Colon (tissue), 2 donors: ENCODE results near the gene OSGEP.
"Not testable (repeated sequence)": the region's sequence is repeated elsewhere in the genome, so short reads cannot be mapped to it uniquely, and the experiment has no call there.

Experiments
- FAIRE-seq: peaks from 2 replicates; lab custom pipeline; 2012; peaks lifted over from hg19 to GRCh38; lab: Jason Lieb, UNC
- donor health status: control.
- donor health status: control.

Gene OSGEP

DNA sequence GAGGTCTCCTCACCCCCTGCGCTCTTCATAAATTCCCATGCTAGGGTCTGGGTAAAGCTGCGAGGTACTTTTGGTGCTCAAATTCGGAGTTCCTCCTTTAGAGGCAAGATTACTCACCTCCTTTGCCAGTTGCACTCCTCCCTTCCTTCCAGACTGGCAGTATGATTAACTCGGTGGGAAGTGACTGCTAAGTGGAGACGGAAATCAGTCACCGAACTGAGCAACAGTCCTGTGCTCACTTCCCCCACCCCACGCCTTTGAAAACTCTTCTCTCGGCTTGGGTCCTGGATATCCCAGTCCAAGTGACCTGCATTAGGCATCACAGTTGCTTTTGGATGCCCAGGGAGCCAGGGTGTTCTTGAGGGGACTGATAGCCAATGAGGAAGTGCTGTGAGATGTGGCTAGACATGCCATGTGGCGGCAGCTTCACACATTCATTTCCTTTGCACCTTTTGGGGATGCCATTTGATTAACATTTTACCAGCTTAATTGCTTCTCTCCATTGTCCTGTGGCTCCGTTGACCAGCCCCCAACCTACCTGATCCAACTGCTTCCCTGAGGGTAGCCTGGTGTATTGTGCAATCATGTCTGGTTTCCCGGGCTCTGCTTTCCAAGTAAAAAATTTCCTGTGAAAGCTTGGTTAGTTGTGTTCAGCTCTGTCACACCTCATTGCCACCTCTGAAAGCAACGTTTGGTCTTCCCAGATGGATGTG, 15.4 kb upstream of the OSGEP start:
- no peak for FAIRE-seq

DNA sequence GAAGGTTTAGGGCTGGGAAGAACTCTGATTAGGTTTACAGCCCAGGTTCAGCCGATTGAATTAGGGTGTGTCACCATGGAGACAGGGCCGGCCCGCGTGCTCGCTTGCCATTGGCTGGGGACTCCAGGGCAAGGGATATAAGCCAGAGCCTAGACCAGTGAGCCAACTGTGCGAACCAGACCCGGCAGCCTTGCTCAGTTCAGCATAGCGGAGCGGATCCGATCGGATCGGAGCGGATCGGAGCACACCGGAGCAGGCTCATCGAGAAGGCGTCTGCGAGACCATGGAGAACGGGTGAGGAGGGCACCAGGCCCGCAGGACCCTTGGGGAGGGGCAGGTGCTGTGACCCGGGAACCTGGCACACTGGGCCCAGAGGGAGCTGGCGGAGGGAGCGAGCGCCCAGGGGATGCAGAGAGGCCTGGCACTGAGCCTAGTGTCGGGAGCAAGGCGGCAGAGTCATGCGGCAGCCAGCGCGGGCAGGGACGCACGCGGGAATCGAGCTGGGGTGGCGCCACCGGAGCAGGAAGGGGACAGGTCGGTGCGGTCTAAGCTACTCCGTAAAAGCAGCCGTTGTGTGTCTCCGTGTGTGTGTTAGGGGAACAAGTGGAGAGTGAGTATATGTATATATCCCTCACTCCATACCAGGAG, 14.8 kb upstream of the OSGEP start, which contains the start of gene PNP:
Gene PNP (plus strand): TSS at position 165 of the 648 bp plus-strand sequence. CDS start 119 bp downstream, at position 284.
- FAIRE-seq, result no peak

DNA sequence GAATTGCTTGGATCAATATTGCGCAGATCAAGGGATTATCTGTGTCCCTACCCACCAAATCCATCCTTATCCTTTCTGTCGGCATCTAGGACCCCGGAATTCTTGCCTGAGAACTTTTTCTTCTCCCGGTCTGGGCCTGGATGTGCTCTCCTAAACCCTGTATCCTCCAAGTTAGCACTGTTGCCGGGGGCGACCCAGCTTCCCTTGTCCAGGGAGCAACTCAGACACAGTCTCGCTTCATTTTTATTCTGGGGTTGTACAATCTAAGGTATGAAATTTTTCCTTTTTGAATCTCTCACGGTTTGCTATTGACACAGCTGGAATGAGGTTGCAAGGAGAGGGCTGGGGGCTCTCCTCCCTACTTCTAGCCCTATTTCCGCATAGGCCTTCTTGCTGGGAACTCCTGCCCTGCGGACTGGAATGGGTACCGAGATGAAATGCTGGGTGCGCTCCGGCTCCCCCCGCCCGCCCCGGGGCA, 14.2 kb upstream of the OSGEP start:
- FAIRE-seq, result no peak

DNA sequence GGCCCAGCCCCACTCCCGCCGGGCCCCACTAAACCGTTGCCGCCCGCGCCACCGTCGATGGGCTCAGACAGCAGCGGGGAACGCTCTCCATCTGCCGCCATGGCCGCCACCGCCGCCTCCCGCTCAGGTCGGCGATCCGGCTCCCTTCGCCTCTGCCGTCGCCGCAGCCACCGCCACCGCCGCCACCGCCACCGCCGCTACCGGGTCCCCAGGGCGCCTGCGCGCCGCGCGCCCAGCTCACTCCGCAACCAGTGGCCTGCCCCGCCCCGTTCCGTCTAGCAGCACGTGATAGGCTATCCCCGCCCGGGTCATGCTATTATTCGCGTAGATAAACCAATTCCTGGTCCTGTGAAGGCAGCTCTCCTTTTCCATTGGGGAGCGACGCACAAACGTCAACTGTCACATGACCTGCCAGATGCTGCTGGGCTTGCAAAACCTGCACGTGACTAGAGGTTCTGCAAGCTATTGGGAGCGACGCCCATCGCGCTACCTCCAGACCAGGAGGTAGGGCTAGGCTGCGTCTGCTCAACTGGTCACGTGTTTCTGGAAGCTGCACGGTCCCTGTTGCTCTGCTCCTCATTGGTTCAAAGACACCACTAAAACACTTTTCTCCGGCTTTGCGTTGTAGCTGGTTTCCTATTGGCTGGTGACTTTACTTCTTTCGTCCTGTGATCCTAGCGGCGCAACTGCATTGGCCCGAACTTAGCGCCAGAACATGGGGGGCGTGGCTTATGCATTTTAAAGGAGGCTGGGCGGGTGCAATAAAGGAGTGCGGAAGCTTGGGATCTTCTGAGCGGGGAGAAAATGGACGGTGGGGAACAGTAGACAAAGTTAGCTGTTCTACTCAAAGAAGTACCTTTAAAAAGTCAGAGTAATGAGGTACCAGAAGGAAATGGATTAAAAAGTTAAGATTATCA, 6.9 kb upstream of the OSGEP start, which contains the start of gene PIP4P1:
Gene PIP4P1 (minus strand): TSS at position 210 of the 917 bp plus-strand sequence. CDS start 109 bp downstream, at position 101.
- peak; percentile 94 for FAIRE-seq

DNA sequence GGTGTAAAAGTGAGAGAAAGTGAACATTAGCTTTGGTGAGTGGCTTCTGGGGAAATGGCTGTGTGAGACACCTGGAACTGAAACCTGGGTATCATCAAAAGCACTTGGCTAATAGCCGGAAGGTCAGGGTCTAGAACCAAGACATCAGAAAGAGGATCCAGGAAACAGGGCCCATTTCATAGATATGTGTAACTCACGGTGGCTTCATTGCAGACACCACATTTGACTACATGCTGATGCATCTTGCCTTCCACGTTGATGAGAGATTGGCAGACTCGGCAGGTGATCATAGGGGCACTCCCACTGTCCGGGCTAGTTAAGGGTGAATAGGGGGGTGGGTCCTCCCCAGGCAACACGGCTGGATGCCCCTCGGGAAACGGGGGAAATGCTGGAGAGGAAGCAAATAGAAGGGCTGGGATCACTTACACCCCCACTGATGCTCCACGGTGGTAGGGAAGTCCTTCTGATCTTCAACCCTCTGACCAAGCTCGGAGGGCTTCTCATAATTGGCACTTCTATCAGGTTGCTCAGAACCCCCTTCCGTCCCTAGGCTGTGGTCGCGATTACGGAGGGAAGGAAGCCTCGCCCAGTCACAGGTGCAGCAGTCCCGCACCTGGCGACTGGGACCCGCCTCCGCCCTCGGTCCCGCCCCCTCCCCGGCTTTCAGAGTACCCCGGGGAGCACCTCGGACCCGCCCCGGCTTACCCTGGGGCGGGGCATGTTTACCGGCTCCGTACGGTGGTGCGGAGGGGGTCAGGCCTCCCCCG, 6.0 kb upstream of the OSGEP start:
- FAIRE-seq, result no peak

DNA sequence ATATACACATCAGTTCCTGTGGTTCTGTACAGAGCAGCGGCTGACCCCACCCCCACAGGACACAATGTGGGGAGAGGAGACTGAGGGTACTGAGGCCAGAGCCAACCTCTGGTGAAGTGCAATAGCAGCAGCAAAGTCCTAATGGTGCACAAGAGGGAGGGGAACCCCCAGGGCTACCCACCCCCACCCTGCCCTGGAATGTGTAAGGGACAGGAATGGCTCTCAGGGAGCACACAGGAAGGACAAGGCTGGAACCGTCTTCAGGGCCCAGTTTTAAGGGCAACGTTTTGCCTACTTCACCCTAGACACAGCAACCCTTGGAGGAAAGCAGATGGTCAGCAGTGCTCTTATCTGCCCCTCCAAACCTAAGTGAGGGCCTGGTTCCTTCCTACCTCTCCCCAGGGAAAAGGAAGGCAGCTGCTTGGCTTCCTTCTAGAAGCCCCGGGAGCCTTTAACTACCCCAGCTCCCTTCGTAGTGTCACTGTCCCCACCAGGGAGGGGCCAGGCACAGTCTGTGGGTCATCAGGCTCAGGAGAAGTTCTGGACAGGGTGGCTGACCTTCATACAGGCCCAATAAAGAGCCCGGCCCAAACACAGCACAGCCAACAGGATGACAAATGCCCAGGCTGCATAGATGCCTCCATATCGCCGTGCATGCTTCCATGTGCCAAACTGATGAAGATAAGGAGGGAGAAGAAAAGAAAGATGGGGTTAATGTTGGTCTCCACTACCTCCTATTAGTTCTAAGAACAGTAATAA, 3.6 kb upstream of the OSGEP start:
- FAIRE-seq, result no peak

DNA sequence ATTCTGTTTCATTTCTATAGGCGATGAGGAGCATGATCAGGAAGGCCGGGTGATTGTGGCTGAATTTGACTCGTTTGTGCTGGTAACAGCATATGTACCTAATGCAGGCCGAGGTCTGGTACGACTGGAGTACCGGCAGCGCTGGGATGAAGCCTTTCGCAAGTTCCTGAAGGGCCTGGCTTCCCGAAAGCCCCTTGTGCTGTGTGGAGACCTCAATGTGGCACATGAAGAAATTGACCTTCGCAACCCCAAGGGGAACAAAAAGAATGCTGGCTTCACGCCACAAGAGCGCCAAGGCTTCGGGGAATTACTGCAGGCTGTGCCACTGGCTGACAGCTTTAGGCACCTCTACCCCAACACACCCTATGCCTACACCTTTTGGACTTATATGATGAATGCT, 2.4 kb upstream of the OSGEP start:
- FAIRE-seq, result no peak

DNA sequence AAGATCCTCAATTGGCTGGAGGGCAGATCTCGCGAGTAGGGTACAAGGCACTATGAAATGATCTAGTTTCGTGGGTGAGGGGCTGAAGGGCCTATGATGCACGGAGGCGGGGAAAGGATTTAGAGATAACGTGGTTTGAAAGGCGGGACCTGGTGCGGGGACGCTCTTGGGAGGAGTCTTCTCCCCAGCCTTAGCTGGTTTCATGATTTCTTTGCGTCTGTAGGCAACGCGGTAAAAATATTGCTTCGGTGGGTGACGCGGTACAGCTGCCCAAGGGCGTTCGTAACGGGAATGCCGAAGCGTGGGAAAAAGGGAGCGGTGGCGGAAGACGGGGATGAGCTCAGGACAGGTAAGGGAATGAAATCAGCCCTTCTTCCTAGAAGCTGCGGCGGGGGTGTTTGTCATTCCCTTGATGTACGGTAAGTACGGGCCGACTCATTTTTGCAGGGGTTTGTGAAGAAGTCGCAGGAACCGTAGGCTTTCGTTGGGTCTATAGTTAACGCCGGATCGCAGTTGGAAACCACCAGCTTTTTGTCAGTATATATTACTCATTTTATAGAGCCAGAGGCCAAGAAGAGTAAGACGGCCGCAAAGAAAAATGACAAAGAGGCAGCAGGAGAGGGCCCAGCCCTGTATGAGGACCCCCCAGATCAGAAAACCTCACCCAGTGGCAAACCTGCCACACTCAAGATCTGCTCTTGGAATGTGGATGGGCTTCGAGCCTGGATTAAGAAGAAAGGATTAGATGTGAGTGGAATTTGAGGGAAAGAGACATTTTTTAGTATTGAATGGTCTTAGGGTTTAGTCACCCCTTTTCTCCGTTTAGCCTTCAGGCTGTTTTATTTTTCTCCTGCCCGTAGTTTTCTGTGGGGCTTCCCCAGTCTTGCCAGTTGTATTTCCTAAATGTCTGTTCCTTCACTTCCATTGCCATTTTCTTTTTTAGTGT, 1.0 kb upstream of the OSGEP start:
- FAIRE-seq, result no peak

DNA sequence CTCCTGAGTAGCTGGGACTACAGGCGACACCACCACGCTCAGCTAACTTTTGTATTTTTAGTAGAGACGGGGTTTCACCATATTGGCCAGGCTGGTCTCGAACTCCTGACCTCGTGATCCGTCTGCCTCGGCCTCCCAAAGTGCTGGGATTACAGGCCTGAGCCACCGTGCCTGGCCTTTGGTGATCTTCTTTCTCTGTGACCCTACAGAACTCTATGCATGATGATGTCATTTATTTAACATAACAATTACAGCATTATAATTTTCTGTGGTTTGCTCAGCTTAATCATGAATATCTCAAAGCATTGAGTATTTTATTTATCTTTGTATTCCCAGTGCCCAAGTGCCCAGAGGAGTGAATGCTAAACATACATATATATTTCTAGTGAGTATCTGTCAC, 1.8 kb downstream of the OSGEP start:
- FAIRE-seq, result not testable (repeated sequence)

DNA sequence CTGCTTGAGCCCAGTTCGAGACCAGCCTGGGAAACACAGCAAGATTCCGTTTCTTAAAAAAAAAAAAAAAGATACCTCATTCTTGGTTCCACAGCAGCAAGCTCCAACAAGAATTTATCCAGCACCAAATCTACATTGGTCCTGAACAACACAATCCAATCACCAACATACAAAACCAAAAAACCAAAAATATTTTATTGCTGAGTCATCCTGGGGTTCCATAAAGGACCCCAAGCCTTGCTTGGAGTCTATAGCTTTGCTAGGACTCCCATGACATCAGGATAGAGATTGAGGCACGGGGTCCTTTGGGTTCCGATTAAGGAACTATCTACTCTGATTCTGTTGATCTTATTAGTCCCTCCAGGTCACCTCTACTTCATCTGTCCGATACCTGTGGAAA, 7.7 kb downstream of the OSGEP start:
- no peak for FAIRE-seq

DNA sequence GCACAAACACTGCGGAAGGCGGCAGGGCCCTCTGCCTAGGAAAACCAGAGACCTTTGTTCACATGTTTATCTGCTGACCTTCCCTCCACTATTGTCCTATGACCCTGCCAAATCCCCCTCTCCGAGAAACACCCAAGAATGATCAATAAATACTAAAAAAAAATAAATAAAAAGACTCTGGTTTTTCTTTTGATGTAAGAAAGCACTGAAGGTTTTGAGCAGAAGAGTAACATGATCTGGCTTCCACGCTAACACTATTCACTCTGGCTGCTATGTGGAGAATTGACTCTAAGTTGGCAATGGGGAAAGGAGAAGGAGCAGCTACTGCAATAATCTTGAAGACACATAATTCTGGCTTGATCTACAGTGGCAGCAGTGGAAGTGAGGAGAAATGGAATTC, 11.0 kb downstream of the OSGEP start:
- FAIRE-seq, result not testable (repeated sequence)

DNA sequence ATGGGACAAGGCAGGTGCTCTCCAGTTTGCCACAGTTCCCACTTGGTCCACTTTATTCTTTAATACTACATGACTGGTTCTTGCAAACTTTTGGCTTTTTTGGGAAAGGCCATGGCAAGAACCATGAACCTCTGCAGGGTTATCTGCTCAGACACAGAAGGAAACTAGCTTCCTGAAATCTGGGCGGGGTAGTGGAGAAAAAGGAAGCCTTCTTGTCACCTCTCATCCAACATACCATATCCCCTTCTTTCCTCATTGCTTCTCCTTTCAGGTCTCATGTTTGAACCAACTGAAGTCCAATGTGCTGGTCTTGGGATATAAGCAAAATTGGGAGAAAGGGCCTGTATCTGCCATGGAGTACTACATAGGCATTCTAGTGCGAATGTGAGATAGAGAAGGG, 13.2 kb downstream of the OSGEP start:
- FAIRE-seq, result no peak

DNA sequence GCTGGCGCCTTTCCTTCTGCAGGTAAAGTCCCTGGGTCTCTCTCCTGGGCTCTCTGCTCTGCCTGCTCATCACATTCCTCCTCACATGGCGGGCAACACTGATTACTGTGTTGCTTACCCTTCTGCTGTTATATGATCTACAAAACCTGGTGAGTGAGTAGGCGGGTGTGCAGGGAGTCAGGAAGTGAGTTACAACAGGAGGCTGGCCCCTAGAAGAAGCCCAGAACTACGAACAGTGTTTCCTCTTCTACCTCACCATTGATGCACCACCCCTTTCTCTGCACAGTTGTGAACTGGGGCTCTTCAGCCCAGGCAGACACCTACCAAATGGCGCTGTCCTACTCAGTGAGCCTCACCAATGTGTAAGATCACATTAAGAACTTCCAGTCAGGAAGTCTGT, 13.7 kb downstream of the OSGEP start:
- FAIRE-seq, result no peak

DNA sequence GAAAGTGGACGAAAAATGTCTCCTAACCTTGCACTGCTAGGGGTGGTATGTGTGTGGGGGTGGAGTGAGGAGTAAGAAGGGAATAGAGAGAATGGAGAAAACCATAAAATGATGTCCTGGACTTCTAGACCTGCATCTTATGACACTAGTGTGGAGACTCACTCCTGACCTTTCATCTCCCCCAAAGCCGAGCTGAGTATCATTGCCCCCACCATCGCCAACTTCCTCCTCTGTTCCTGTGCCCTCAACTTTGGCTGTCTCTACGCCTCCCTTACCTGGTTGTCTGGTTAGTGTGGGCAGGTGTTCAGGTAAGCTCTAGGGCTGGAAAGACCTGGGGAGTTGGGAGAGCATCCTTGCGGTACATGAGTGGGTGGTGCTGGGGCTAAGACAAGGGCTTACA, 14.1 kb downstream of the OSGEP start:
- FAIRE-seq, result no peak

DNA sequence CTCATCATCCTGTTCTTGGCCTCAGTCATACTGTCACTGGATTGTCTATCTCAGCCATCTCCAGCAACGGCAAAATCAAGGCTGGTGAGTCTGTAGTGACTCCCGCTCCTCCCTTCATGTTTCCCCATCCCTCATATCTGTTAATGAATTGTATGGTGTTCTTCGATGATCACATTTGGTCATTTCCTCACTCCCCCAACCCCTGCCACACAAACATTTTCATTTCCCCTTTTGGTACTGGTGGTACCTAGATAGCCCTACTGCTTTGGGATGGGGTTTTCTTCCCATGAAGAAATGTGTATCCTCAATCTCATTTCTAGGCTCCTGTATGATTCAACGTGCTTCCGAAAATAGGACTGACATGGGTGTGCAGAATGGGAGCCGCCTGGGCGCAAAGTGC, 15.9 kb downstream of the OSGEP start:
- no peak for FAIRE-seq

DNA sequence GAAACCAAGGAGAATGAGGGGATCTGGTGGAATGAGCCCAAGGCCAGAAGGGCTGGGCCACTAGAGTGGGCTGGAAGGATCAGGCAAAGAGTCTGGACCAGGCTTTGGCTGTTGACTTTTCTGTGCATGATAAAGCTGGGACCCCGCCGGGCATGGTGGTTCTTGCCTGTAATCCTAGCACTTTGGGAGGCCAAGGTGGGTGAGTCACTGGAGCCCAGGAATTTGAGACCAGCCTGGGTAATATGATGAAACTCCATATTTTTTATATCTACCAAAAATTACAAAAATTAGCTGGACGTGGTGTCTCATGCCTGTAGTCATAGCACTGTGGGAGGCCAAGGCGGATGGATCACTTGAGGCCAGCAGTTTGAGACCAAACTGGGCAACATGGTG, 18.3 kb downstream of the OSGEP start:
- no peak for FAIRE-seq

DNA sequence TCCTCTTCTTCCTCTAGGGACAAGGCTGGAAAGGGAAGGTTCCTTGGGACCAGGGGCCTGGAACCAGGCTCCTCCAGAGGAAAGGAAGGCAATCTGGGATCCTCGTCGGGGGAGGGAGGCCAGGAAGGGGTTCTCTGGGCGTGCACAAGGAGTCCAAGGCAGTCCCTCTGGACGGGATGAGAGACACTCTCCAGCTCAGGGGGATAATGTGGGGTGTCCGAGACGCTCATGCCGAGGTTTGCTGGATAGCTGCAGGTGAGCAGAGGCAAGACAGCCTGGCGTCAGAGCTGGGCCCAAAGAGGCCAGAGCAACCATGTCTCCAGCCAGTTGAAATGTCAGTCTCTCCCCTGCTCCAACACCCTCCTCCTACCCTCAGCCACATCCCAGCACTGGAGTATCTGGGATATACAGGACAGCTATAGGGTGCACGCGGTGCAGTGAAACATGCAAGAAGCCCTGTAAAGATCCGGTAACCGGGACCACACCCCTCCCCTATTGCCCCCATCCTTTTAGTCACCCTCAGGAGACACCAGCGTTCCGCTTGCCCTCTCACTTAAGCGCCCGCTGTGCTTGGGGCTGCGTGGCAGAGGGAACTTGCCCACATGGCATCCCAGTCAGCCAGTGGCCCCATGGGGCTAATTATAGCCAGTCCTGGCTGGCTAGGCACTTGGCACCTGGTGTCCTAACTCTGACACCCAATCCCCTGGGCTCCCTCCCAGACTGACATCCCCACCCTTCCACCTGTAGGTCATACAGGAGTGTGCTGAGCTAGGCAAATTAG, 18.8 kb downstream of the OSGEP start, which contains the start of gene KLHL33:
Gene KLHL33 (minus strand): TSS at position 585 of the 781 bp plus-strand sequence. CDS start 355 bp downstream, at position 230.
- no peak for FAIRE-seq

DNA sequence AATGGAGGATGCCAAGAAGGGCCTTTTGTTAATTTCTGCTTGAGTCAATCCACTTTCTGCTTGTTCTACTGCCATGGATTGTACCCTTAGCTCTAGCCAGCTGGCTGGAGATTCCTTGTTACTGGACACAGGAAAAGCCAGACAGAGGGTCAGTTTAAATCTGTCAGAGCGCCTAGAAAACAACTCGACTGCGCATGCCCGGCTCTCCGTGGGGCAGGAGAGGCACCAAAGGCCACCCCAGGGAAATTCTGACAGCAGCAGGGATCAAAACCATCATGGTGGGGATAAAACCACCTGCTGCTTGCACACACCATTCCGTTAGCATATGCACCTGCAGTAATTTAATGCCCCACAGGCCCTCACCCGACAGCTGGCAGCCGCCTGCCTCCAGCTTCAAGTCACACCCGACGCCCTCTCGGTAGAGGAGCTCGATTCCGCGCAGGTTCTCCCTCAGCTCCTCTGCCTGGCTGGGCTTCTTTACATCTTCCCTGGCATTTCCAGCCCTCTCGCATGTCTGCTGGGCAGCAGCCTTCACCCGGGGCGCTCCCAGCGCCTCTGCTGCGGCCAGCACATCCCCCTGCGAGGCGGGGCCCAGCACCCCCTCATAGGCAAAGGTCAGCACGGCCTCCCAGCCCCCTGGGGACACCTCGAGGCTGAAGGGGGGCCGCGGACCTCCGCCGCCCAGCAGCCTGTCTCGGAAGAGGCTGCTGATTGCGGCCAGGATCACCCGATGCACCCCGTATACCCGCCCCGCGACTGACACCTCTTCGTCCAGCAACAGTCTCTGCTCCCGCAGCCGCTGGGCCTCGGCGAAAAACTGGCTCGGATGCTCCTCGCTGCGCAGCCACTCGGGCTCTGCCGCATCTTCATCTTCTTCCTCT, 19.7 kb downstream of the OSGEP start:
- no peak for FAIRE-seq
